Putamen (tissue), 1 donor: ENCODE data around the gene RET.

ENCODE experiments used
- DNase-seq: peaks from one replicate; pipeline ENCODE4 v3.0.0-alpha.2; 2016; ENCODE audit warnings: low spot score

Gene RET

GRCh38 chr10:43076876-43077420, at the start of gene RET:
TSS of gene RET (plus strand) at chr10:43077069. CDS start at chr10:43077259, 190 bp downstream.
- no peak for DNase-seq

GRCh38 chr10:43027331-43027955, 49.4 kb upstream of the RET start:
- DNase-seq: no peak

- DNase-seq: no peak
These were observed 48.7 kb upstream of the RET start for GRCh38 chr10:43028143-43028542.

GRCh38 chr10:43029043-43029442, 47.8 kb upstream of the RET start:
- DNase-seq: no peak

GRCh38 chr10:43032613-43033012, 44.3 kb upstream of the RET start:
- no peak for DNase-seq

GRCh38 chr10:43035800-43036199, 41.1 kb upstream of the RET start:
- DNase-seq: no peak

- DNase-seq: no peak
These were observed 40.1 kb upstream of the RET start for GRCh38 chr10:43036481-43037428.

- no peak for DNase-seq
These were observed 39.4 kb upstream of the RET start for GRCh38 chr10:43037440-43037839.

GRCh38 chr10:43037942-43038782, 38.7 kb upstream of the RET start:
- DNase-seq: no peak

- no peak for DNase-seq
These were observed 37.9 kb upstream of the RET start for GRCh38 chr10:43038783-43039623.

- DNase-seq: no peak
These were observed 37.0 kb upstream of the RET start for GRCh38 chr10:43039624-43040481.

- no peak for DNase-seq
These were observed 36.2 kb upstream of the RET start for GRCh38 chr10:43040482-43041256.

GRCh38 chr10:43041422-43042342, 35.2 kb upstream of the RET start:
- DNase-seq: no peak

- DNase-seq: no peak
These were observed 34.1 kb upstream of the RET start for GRCh38 chr10:43042503-43043341.

GRCh38 chr10:43043342-43043772, 33.5 kb upstream of the RET start:
- no peak for DNase-seq

- DNase-seq: no peak
These were observed 33.0 kb upstream of the RET start for GRCh38 chr10:43043773-43044447.

GRCh38 chr10:43044448-43044921, 32.4 kb upstream of the RET start:
- no peak for DNase-seq
